DMS 273 (cell line): ENCODE measurements around the gene MCMBP.
"Not testable (repeated sequence)": the region's sequence is repeated elsewhere in the genome, so short reads cannot be mapped to it uniquely, and the experiment has no call there.

ENCODE experiments used
- DNase-seq: peaks from one replicate; lab custom pipeline; 2025; ENCODE audit not compliant: unreplicated experiment; lab: John Stamatoyannopoulos, UW

MCMBP gene

GRCh38 chr10:119832951-119833350 is 39.7 kb downstream of the MCMBP start:
- no peak for DNase-seq

- DNase-seq, result no peak
Observed at GRCh38 chr10:119831656-119832055, 41.0 kb downstream of the MCMBP start.

- DNase-seq, result no peak
Observed at GRCh38 chr10:119830851-119831250, 41.8 kb downstream of the MCMBP start.

- no peak for DNase-seq
Observed at GRCh38 chr10:119829429-119829828, 43.2 kb downstream of the MCMBP start.

- DNase-seq, result no peak
Observed at GRCh38 chr10:119827430-119827829, 45.2 kb downstream of the MCMBP start.

GRCh38 chr10:119826771-119827170 is 45.9 kb downstream of the MCMBP start:
- DNase-seq, result no peak

GRCh38 chr10:119824299-119824698 is 48.3 kb downstream of the MCMBP start:
- DNase-seq, result no peak

GRCh38 chr10:119821182-119821581 is 51.5 kb downstream of the MCMBP start:
- DNase-seq, result no peak

- DNase-seq, result no peak
Observed at GRCh38 chr10:119818889-119819270, 53.8 kb downstream of the MCMBP start.

- no peak for DNase-seq
Observed at GRCh38 chr10:119817991-119818888, 54.4 kb downstream of the MCMBP start.

- no peak for DNase-seq
Observed at GRCh38 chr10:119815671-119816070, 57.0 kb downstream of the MCMBP start.

GRCh38 chr10:119812684-119813083 is 60.0 kb downstream of the MCMBP start:
- DNase-seq, result no peak

GRCh38 chr10:119811122-119811521 is 61.5 kb downstream of the MCMBP start:
- DNase-seq, result no peak

- peak; percentile 18 for DNase-seq
Observed at GRCh38 chr10:119807960-119808697, 64.5 kb downstream of the MCMBP start.

- DNase-seq, result no peak
Observed at GRCh38 chr10:119806334-119807130, 66.1 kb downstream of the MCMBP start.

GRCh38 chr10:119805702-119806230 is 66.9 kb downstream of the MCMBP start:
- no peak for DNase-seq

GRCh38 chr10:119803264-119803663 is 69.4 kb downstream of the MCMBP start:
- DNase-seq, result no peak

- DNase-seq, result no peak
Observed at GRCh38 chr10:119801998-119802538, 70.6 kb downstream of the MCMBP start.

- DNase-seq, result no peak
Observed at GRCh38 chr10:119801176-119801575, 71.5 kb downstream of the MCMBP start.

- DNase-seq, result no peak
Observed at GRCh38 chr10:119796039-119796438, 76.6 kb downstream of the MCMBP start.

- DNase-seq, result not testable (repeated sequence)
Observed at GRCh38 chr10:119795101-119795500, 77.5 kb downstream of the MCMBP start.
